Suprapubic skin (tissue), 4 donors: ENCODE measurements around the gene MTMR3.

Source experiments
- EP300 ChIP-seq: sonication (generic); formaldehyde crosslinking; IDR thresholded peaks from one replicate; pipeline ENCODE4 v1.6.1; 2017; ENCODE audit warnings: antibody characterized with exemption
- POLR2A ChIP-seq, 2 donors: fragments of 450-650 bp; IDR thresholded peaks; one replicate each; pipeline ENCODE4 v1.6.1; 2017; ENCODE audit warnings: antibody characterized with exemption in 2 of 2, mild to moderate bottlenecking in 2 of 2, moderate library complexity in 2 of 2
- POLR2AphosphoS5 ChIP-seq, 3 donors: sonication (generic); formaldehyde crosslinking; IDR thresholded peaks; one replicate each; pipeline ENCODE4 v1.6.1; 2017; ENCODE audit warnings: antibody characterized with exemption in 3 of 3
- TF ChIP-seq, protein P1 (sequence below), 2 donors: fragments of 200-600 bp in 1 of 2; fragments of 450-650 bp in 1 of 2; sonication (generic) in 1 of 2; IDR thresholded peaks; one replicate each; pipeline ENCODE4 v1.5.1; 2016 to 2019; ENCODE audit warnings: antibody characterized with exemption in 2 of 2, mild to moderate bottlenecking in 1 of 2, moderate library complexity in 1 of 2

DNA sequence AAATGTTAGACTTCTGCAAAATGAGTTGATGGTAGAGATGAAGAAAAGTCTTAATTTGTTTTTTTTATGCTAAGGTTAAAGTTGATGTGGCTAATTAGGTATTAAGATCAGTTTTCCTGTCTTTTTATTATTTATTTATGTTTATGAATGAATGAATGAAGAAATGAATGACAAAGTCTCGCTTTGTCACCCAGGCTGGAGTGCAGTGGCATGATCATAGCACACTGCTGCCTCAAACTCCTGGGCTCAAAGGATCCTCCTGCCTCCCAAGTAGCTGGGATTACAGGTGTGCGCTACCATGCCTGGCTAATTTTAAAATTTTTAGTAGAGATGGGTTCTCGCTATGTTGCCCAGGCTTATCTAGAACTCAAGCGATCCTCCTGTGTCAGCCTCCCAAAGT lies 29.2 kb downstream of the MTMR3 start:
- TF ChIP-seq, protein P1, sequence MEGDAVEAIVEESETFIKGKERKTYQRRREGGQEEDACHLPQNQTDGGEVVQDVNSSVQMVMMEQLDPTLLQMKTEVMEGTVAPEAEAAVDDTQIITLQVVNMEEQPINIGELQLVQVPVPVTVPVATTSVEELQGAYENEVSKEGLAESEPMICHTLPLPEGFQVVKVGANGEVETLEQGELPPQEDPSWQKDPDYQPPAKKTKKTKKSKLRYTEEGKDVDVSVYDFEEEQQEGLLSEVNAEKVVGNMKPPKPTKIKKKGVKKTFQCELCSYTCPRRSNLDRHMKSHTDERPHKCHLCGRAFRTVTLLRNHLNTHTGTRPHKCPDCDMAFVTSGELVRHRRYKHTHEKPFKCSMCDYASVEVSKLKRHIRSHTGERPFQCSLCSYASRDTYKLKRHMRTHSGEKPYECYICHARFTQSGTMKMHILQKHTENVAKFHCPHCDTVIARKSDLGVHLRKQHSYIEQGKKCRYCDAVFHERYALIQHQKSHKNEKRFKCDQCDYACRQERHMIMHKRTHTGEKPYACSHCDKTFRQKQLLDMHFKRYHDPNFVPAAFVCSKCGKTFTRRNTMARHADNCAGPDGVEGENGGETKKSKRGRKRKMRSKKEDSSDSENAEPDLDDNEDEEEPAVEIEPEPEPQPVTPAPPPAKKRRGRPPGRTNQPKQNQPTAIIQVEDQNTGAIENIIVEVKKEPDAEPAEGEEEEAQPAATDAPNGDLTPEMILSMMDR (IDR thresholded peaks at IDR 0.05) = no peak
- no peak for TF ChIP-seq POLR2AphosphoS5 (IDR thresholded peaks at IDR 0.05)
- TF ChIP-seq POLR2A (IDR thresholded peaks at IDR 0.05) = no peak
- TF ChIP-seq EP300 = no peak
